RWPE2 (cell line): ENCODE data around the gene FOSL2.

ENCODE experiments used
- ATAC-seq: fragments of 200-7000 bp; cut with Tn5 transposase; 3 replicates; pipeline ENCODE4 v1.9.1; 2021; ENCODE audit warnings: low read depth
- DNase-seq: peaks from one replicate; pipeline ENCODE4 v3.0.0-alpha.2; 2020; ENCODE audit warnings: low spot score
- H3K27ac ChIP-seq: fragments of 450-650 bp; 2 replicates; pipeline ENCODE4 v1.5.1; 2017; ENCODE audit warnings: mild to moderate bottlenecking; ENCODE audit not compliant: poor library complexity, severe bottlenecking
- H3K27me3 ChIP-seq: fragments of 250-450 bp; sonication (Bioruptor Pico); 2 replicates; pipeline ENCODE4 v1.5.1; 2021; ENCODE audit warnings: mild to moderate bottlenecking, moderate library complexity; ENCODE audit not compliant: insufficient read depth, poor library complexity, severe bottlenecking
- H3K36me3 ChIP-seq: fragments of 250-450 bp; sonication (Bioruptor Pico); 2 replicates; pipeline ENCODE4 v1.5.1; 2020; ENCODE audit warnings: low read depth, mild to moderate bottlenecking, moderate library complexity
- H3K4me1 ChIP-seq: fragments of 250-450 bp; sonication (Bioruptor Pico); 2 replicates; pipeline ENCODE4 v1.5.1; 2021; ENCODE audit warnings: mild to moderate bottlenecking, moderate library complexity; ENCODE audit not compliant: insufficient read depth, poor library complexity, severe bottlenecking
- H3K4me3 ChIP-seq: fragments of 250-450 bp; sonication (Bioruptor Pico); 2 replicates; pipeline ENCODE4 v1.5.1; 2021; ENCODE audit warnings: mild to moderate bottlenecking, moderate library complexity; ENCODE audit not compliant: severe bottlenecking
- H3K9me3 ChIP-seq: fragments of 250-450 bp; sonication (Bioruptor Pico); 2 replicates; pipeline ENCODE4 v1.5.1; 2021; ENCODE audit warnings: mild to moderate bottlenecking, moderate library complexity; ENCODE audit not compliant: severe bottlenecking
- TF ChIP-seq, protein P1 (sequence below): fragments of 450-650 bp; IDR thresholded peaks from one replicate; pipeline ENCODE4 v1.5.1; 2017; ENCODE audit warnings: mild to moderate bottlenecking, moderate library complexity; ENCODE audit not compliant: poor library complexity, severe bottlenecking

Gene FOSL2

DNA sequence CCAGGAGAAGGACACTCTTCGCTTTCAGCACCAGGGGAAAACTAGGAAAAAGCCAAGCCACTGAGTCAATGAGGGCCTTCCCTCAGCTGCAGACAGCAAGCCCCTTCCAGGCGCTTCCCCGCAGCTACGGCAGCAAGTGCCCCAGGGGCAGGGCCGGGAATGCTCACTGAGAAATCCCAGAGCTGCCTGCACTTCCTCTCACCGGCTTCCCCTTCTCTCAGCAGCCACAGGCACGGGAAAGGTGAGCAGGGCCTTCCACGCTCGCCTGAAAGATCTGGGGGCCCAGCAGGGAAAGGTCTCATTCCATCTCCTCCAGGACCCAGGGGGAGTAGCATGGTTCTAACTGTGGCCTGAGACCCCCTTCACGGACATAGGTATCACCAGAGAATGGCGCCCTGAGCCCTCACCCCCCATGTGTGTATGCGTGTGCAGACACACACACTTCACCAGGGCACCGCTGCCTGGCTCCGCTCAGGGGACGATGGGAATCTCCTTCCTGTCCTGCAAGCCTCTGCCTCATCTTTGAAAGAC is 29.6 kb upstream of the FOSL2 start:
- Histone ChIP-seq H3K4me3 (no peak overlapping the region), H3K9me3 (no peaks in the 10 kb centered on the region), H3K27me3 (no peaks in the 10 kb centered on the region), H3K27ac (no peak overlapping the region), H3K4me1 (no peaks in the 10 kb centered on the region), H3K36me3 (no peaks in the 10 kb centered on the region)
- TF ChIP-seq, protein P1, sequence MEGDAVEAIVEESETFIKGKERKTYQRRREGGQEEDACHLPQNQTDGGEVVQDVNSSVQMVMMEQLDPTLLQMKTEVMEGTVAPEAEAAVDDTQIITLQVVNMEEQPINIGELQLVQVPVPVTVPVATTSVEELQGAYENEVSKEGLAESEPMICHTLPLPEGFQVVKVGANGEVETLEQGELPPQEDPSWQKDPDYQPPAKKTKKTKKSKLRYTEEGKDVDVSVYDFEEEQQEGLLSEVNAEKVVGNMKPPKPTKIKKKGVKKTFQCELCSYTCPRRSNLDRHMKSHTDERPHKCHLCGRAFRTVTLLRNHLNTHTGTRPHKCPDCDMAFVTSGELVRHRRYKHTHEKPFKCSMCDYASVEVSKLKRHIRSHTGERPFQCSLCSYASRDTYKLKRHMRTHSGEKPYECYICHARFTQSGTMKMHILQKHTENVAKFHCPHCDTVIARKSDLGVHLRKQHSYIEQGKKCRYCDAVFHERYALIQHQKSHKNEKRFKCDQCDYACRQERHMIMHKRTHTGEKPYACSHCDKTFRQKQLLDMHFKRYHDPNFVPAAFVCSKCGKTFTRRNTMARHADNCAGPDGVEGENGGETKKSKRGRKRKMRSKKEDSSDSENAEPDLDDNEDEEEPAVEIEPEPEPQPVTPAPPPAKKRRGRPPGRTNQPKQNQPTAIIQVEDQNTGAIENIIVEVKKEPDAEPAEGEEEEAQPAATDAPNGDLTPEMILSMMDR: no peak
- DNase-seq (no peak), ATAC-seq (no peak)

DNA sequence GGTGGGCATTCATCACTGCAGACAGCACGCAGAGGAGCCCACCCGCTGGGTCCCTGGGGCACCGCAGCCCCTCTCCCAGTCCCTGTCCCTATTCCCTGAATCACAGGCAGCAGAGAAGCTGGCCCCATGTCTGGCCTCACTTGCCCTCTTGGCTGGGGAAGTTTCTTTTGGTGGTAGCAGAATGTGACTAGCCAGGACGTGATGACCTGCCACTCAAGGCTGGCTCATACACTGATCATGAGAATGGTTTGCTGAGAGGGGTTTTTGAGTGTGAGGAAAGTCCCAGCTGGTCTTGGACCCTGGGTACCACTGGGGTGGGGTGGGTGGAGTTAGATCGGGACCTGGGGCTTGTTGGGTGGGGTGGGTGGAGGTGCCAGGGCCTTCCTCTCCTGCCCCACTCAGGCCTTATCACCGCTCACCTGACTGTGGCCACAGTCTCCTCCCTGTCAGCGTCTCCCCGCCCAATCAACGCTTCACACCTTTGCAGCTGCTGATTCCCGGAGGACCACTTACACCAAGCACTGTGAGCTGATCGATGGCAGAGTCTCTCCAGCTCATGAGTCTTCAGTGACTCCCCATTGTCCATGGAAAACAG is 28.9 kb upstream of the FOSL2 start:
- TF ChIP-seq, protein P1: no peak
- H3K36me3 ChIP-seq: no peaks in the 10 kb centered on the region
- H3K9me3 ChIP-seq: no peaks in the 10 kb centered on the region
- H3K4me1 ChIP-seq: no peaks in the 10 kb centered on the region
- no peaks in the 10 kb centered on the region for H3K27me3 ChIP-seq
- H3K4me3 ChIP-seq: no peak overlapping the region
- H3K27ac ChIP-seq: no peak overlapping the region
- no peak for ATAC-seq
- DNase-seq: no peak

DNA sequence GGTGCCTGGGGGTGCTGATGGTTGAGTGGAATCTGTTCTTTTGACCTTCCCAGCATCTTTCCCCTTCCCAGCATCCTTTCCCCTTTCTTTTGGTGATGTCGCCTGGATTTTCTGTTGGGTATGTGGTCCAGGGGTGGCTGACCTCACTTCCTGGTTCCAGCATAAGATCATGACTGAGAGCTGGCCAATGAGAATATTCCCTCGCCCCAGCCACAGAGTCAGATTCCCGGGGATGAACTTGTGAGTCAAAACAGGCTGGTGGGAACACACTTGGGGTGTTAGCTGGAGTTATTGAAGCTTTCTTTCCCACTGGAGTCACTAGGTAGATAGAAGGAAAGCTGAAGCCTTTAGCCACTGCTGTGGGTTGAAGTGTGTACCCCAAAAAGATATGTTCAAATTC is 28.0 kb upstream of the FOSL2 start:
- H3K4me1 ChIP-seq: no peaks in the 10 kb centered on the region
- TF ChIP-seq, protein P1: no peak

DNA sequence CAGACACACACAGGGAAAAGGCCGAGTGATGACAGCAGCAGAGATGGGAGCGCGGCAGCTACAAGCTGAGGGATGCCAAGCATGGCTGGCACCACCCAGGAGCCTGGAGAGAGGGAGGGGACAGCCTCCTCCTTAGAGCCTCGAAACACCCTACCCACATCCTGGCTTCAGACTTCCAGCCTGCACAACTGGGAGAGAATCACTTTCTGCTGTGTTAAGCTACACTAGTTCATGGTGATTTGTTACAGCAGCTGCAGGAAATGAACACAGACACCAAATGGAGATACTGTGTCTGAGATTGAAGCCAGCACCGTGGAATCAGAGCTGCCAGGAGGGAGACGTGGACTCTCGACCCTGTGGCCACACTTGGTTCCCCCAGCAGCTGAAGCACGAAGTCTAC is 27.5 kb upstream of the FOSL2 start:
- H3K36me3 ChIP-seq: no peaks in the 10 kb centered on the region
- H3K27me3 ChIP-seq: no peaks in the 10 kb centered on the region
- no peaks in the 10 kb centered on the region for H3K9me3 ChIP-seq
- ATAC-seq: no peak
- H3K4me1 ChIP-seq: no peaks in the 10 kb centered on the region
- no peak overlapping the region for H3K4me3 ChIP-seq
- TF ChIP-seq, protein P1: no peak
- no peak overlapping the region for H3K27ac ChIP-seq
- no peak for DNase-seq

More for the DNA sequence above, 28.0 kb upstream of the FOSL2 start:
- Histone ChIP-seq H3K36me3 (no peaks in the 10 kb centered on the region), H3K4me3 (no peak overlapping the region), H3K27ac (no peak overlapping the region), H3K27me3 (no peaks in the 10 kb centered on the region), H3K9me3 (no peaks in the 10 kb centered on the region)
- ATAC-seq (no peak), DNase-seq (no peak)

DNA sequence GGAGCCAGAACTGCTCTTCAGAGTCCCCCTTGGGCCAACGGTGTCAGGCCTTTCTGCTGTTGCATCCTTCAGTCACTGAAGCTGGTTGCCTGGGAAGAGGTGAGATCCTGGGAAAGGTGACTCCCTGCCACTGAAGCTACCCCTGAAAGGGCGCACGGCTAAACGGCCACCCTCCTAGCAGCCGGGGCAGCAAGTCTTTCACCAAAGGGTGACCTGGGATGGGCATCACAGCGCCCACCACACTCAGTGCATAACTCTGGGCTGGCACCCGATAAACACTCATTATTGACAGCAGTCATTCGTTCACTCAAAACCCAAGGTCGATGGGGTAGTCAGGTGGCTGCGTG is 26.5 kb upstream of the FOSL2 start:
- ATAC-seq: no peak
- no peak overlapping the region for H3K4me3 ChIP-seq
- no peaks in the 10 kb centered on the region for H3K36me3 ChIP-seq
- DNase-seq: no peak
- no peaks in the 10 kb centered on the region for H3K9me3 ChIP-seq
- no peaks in the 10 kb centered on the region for H3K27me3 ChIP-seq
- H3K4me1 ChIP-seq: peaks cover 7% of the 10 kb centered on the region
- TF ChIP-seq, protein P1: no peak
- H3K27ac ChIP-seq: no peak overlapping the region
